CD4-positive, CD25-positive, alpha-beta regulatory T cell (primary cell): ENCODE measurements around the gene COL6A5. TPM values are rescaled to one million over a fixed set of nuclear protein-coding genes. Genes with fewer than 3 reads are reported as not detected.

ENCODE experiments used
- ATAC-seq, 2 donors: fragments of 150-1000 bp; cut with Tn5 transposase; one replicate each; pipeline ENCODE4 v1.10.0; 2021; ENCODE audit warnings: low read depth in 2 of 2, moderate number of reproducible peaks in 2 of 2, moderate library complexity in 1 of 2
- DNase-seq, 3 donors: peaks; one replicate each; pipeline versions ENCODE4 v3.0.0 to v3.0.0-alpha.2; 2012 to 2022; ENCODE audit warnings: mixed read lengths in 1 of 3
- H3K27ac ChIP-seq: one replicate; pipeline ENCODE4 v1.7.0; 2013; ENCODE audit warnings: mild to moderate bottlenecking, low read length; ENCODE audit not compliant: insufficient read depth, poor library complexity, severe bottlenecking
- H3K27me3 ChIP-seq: one replicate; pipeline ENCODE4 v1.7.0; 2013; ENCODE audit warnings: low read length; ENCODE audit not compliant: control insufficient read depth, insufficient read depth
- H3K36me3 ChIP-seq: one replicate; pipeline ENCODE4 v1.7.0; 2013; ENCODE audit warnings: mild to moderate bottlenecking, low read length, moderate library complexity; ENCODE audit not compliant: control insufficient read depth, insufficient read depth
- H3K4me1 ChIP-seq: 2 replicates; pipeline ENCODE4 v1.7.0; 2013; ENCODE audit warnings: mild to moderate bottlenecking, low read length; ENCODE audit not compliant: insufficient read depth, control insufficient read depth, poor library complexity, severe bottlenecking
- H3K4me3 ChIP-seq: one replicate; pipeline ENCODE4 v1.7.0; 2013; ENCODE audit warnings: low read depth, mild to moderate bottlenecking, low read length, moderate library complexity
- H3K9me3 ChIP-seq, 2 experiments: 1 replicate in 1 of 2; 2 replicates in 1 of 2; pipeline ENCODE4 v1.7.0; 2013; ENCODE audit warnings: low read length in 2 of 2, mild to moderate bottlenecking in 1 of 2, moderate library complexity in 1 of 2; ENCODE audit not compliant: control insufficient read depth in 2 of 2
- H3K27ac Mint-ChIP-seq, 3 donors: one replicate each; pipeline ENCODE4 v1.8.0; 2020 to 2022; ENCODE audit warnings: mild to moderate bottlenecking in 3 of 3, mixed read lengths in 3 of 3, moderate library complexity in 2 of 3
- H3K27me3 Mint-ChIP-seq: one replicate; pipeline ENCODE4 v1.8.0; 2022; ENCODE audit warnings: mild to moderate bottlenecking, mixed read lengths
- H3K36me3 Mint-ChIP-seq: one replicate; pipeline ENCODE4 v1.8.0; 2020; ENCODE audit warnings: mixed read lengths
- H3K4me1 Mint-ChIP-seq, 4 donors: one replicate each; pipeline ENCODE4 v1.8.0; 2020 to 2022; ENCODE audit warnings: mixed read lengths in 4 of 4, mild to moderate bottlenecking in 1 of 4
- H3K4me3 Mint-ChIP-seq, 4 donors: one replicate each; pipeline ENCODE4 v1.8.0; 2020 to 2022; ENCODE audit warnings: mild to moderate bottlenecking in 4 of 4, mixed read lengths in 4 of 4, moderate library complexity in 3 of 4
- H3K9me3 Mint-ChIP-seq, 7 donors: one replicate each; pipeline ENCODE4 v1.8.0; 2020 to 2022; ENCODE audit warnings: mixed read lengths in 7 of 7, mild to moderate bottlenecking in 3 of 7, moderate library complexity in 2 of 7
- polyA plus RNA-seq, 4 donors: library from polyadenylated mRNA; unstranded; fragments of 300-500 nt; fragmentation: Illumina TruSeq; gene quantifications; one replicate each; pipeline ENCODE4 v1.2.3, GENCODE V29; 2021
- total RNA-seq: library from RNA; stranded (reverse); gene quantifications from one replicate; pipeline ENCODE4 v1.2.3, GENCODE V29; 2022

Gene COL6A5
- total and polyA plus RNA-seq, 5 donors from 2014 or later, result not detected

- no peak overlapping the region for H3K4me3 ChIP-seq
- H3K36me3 Mint-ChIP-seq, result no peaks in the 10 kb centered on the region
- peaks cover 3% of the 10 kb centered on the region for H3K27me3 ChIP-seq
- H3K27me3 Mint-ChIP-seq, result no peaks in the 10 kb centered on the region
- peaks cover 0 to 4% (median 0%) of the 10 kb centered on the region in 7 donors for H3K9me3 Mint-ChIP-seq
- H3K36me3 ChIP-seq, result no peaks in the 10 kb centered on the region
- no peaks in the 10 kb centered on the region for H3K9me3 ChIP-seq
- no peaks in the 10 kb centered on the region for H3K4me1 Mint-ChIP-seq
- no peak overlapping the region for H3K27ac Mint-ChIP-seq
- no peaks in the 10 kb centered on the region for H3K4me1 ChIP-seq
- H3K27ac ChIP-seq, result no peak overlapping the region
- no peak overlapping the region for H3K4me3 Mint-ChIP-seq
- ATAC-seq (no peak), DNase-seq (no peak)
Measured at GRCh38 chr3:130377960-130378676, 32.6 kb downstream of the COL6A5 start.

- DNase-seq, result no peak
- no peaks in the 10 kb centered on the region for H3K27me3 Mint-ChIP-seq
Measured at GRCh38 chr3:130378677-130379191, 33.3 kb downstream of the COL6A5 start.

GRCh38 chr3:130379274-130379673 lies 33.8 kb downstream of the COL6A5 start:
- Histone ChIP-seq H3K4me3 (no peak overlapping the region), H3K27ac (no peak overlapping the region), H3K36me3 (no peaks in the 10 kb centered on the region), H3K9me3 (no peaks in the 10 kb centered on the region), H3K4me1 (no peaks in the 10 kb centered on the region), H3K27me3 (peaks cover 3% of the 10 kb centered on the region)
- no peak overlapping the region for H3K4me3 Mint-ChIP-seq
- H3K9me3 Mint-ChIP-seq, result peaks cover 0 to 4% (median 0%) of the 10 kb centered on the region in 7 donors
- ATAC-seq, result no peak
- no peaks in the 10 kb centered on the region for H3K27me3 Mint-ChIP-seq
- H3K36me3 Mint-ChIP-seq, result no peaks in the 10 kb centered on the region
- DNase-seq, result no peak
- no peaks in the 10 kb centered on the region for H3K4me1 Mint-ChIP-seq
- H3K27ac Mint-ChIP-seq, result no peak overlapping the region

More at GRCh38 chr3:130378677-130379191, 33.3 kb downstream of the COL6A5 start:
- H3K36me3 ChIP-seq, result no peaks in the 10 kb centered on the region
- no peaks in the 10 kb centered on the region for H3K9me3 ChIP-seq
- no peak overlapping the region for H3K4me3 Mint-ChIP-seq
- H3K4me3 ChIP-seq, result no peak overlapping the region
- peaks cover 3% of the 10 kb centered on the region for H3K27me3 ChIP-seq
- H3K27ac Mint-ChIP-seq, result peak overlapping the region in 1 of 3 donors; percentile 0
- no peaks in the 10 kb centered on the region for H3K4me1 ChIP-seq
- H3K27ac ChIP-seq, result no peak overlapping the region
- no peak for ATAC-seq
- no peaks in the 10 kb centered on the region for H3K4me1 Mint-ChIP-seq
- no peaks in the 10 kb centered on the region for H3K36me3 Mint-ChIP-seq
- peaks cover 0 to 4% (median 0%) of the 10 kb centered on the region in 7 donors for H3K9me3 Mint-ChIP-seq

- Histone ChIP-seq H3K4me3 (no peak overlapping the region), H3K4me1 (no peaks in the 10 kb centered on the region), H3K27me3 (peaks cover 5% of the 10 kb centered on the region), H3K27ac (no peak overlapping the region), H3K9me3 (no peaks in the 10 kb centered on the region), H3K36me3 (no peaks in the 10 kb centered on the region)
- H3K4me3 Mint-ChIP-seq, result no peak overlapping the region
- DNase-seq, result no peak
- H3K27ac Mint-ChIP-seq, result no peak overlapping the region
- H3K27me3 Mint-ChIP-seq, result no peaks in the 10 kb centered on the region
- no peaks in the 10 kb centered on the region for H3K36me3 Mint-ChIP-seq
- peaks cover 0 to 4% (median 0%) of the 10 kb centered on the region in 7 donors for H3K9me3 Mint-ChIP-seq
- no peaks in the 10 kb centered on the region for H3K4me1 Mint-ChIP-seq
- no peak for ATAC-seq
Measured at GRCh38 chr3:130380398-130380797, 34.9 kb downstream of the COL6A5 start.

GRCh38 chr3:130383424-130383823 lies 38.0 kb downstream of the COL6A5 start:
- Histone ChIP-seq H3K9me3 (no peaks in the 10 kb centered on the region), H3K27ac (no peak overlapping the region), H3K36me3 (no peaks in the 10 kb centered on the region), H3K27me3 (peaks cover 5% of the 10 kb centered on the region), H3K4me1 (no peaks in the 10 kb centered on the region), H3K4me3 (no peak overlapping the region)
- DNase-seq (no peak), ATAC-seq (no peak)
- Mint-ChIP-seq H3K9me3 (peaks cover 0 to 5% (median 0%) of the 10 kb centered on the region in 7 donors), H3K27ac (no peak overlapping the region), H3K36me3 (no peaks in the 10 kb centered on the region), H3K27me3 (no peaks in the 10 kb centered on the region), H3K4me1 (no peaks in the 10 kb centered on the region), H3K4me3 (no peak overlapping the region)

- no peaks in the 10 kb centered on the region for H3K4me1 ChIP-seq
- Mint-ChIP-seq H3K36me3 (no peaks in the 10 kb centered on the region), H3K27ac (no peak overlapping the region), H3K9me3 (peaks cover 0 to 5% (median 0%) of the 10 kb centered on the region in 7 donors), H3K27me3 (no peaks in the 10 kb centered on the region), H3K4me3 (no peak overlapping the region), H3K4me1 (no peaks in the 10 kb centered on the region)
- no peak for ATAC-seq
- no peak overlapping the region for H3K4me3 ChIP-seq
- no peaks in the 10 kb centered on the region for H3K9me3 ChIP-seq
- no peak overlapping the region for H3K27ac ChIP-seq
- DNase-seq, result no peak
- peaks cover 5% of the 10 kb centered on the region for H3K27me3 ChIP-seq
- H3K36me3 ChIP-seq, result no peaks in the 10 kb centered on the region
Measured at GRCh38 chr3:130384476-130385025, 39.1 kb downstream of the COL6A5 start.

- DNase-seq, result no peak
- Mint-ChIP-seq H3K9me3 (peaks cover 0 to 5% (median 0%) of the 10 kb centered on the region in 7 donors), H3K4me3 (no peak overlapping the region), H3K36me3 (no peaks in the 10 kb centered on the region), H3K27ac (peak overlapping the region in 1 of 3 donors; percentile 7), H3K27me3 (no peaks in the 10 kb centered on the region), H3K4me1 (no peaks in the 10 kb centered on the region)
- no peaks in the 10 kb centered on the region for H3K9me3 ChIP-seq
- H3K4me3 ChIP-seq, result no peak overlapping the region
- H3K27ac ChIP-seq, result no peak overlapping the region
- no peaks in the 10 kb centered on the region for H3K36me3 ChIP-seq
- no peaks in the 10 kb centered on the region for H3K4me1 ChIP-seq
- no peak for ATAC-seq
- peaks cover 5% of the 10 kb centered on the region for H3K27me3 ChIP-seq
Measured at GRCh38 chr3:130386604-130387263, 41.3 kb downstream of the COL6A5 start.
